ENCODE data around the gene AHCYL1. TPM values are rescaled to one million over a fixed set of nuclear protein-coding genes. Genes with fewer than 3 reads are reported as not detected.

The AHCYL1 gene
- total and polyA plus RNA-seq, 10 of the 15 experiments (the other 5 are each of a cell fraction or from before 2014, with no cell fraction given): 24.7 to 73.6 (median 46.8) TPM

DNA sequence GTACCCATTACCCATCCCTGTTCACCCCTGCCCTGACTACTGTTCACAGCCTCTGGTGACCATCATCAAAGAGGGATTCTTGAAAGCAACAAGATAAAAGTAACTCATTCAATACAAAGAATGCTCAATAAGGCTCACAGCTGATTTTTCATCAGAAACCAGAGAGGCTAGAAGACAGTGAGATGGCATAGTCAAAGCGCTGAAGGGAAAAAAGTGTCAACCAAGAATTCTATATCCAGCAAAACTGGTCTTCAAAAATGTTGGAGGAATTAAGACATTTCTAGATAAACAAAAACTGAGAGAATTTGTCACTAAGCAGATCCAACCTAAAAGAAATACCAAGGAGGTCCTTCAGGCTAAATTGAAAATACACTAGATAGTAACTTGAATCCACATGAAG, 46.8 kb upstream of the AHCYL1 start:
- ChIA-PET POLR2A (no interaction called here), RAD21 (ENCODE audit: unreplicated experiment) (no interaction called here), SMC1A (ENCODE audit: uncharacterized antibody, unreplicated experiment) (no interaction called here), CTCF (no interaction called here)
- H3K4me3 ChIP-seq: no peak overlapping the region
- 81% methylated on average over 1 of the region's 1 CpG for WGBS (ENCODE audit: insufficient coverage, insufficient replicate concordance, low lambda C conversion rate, missing lambda C conversion rate)
- ATAC-seq (no peak), DNase-seq (ENCODE audit: low read depth, low spot score) (no peak), FAIRE-seq (no peak)
- no peak overlapping the region for H3K9ac ChIP-seq (ENCODE audit: control insufficient read depth, insufficient read depth, low read length)
- H2AFZ ChIP-seq (ENCODE audit: control insufficient read depth, low read depth, low read length): no peak overlapping the region
- peaks cover 3% of the 10 kb centered on the region; the same call in 1 of the 3 replicates for H3K9me3 ChIP-seq (replicated peaks; ENCODE audit: control insufficient read depth, insufficient read depth, low read length)
- H3K27me3 ChIP-seq (replicated peaks in 1 of 2; ENCODE audit: control insufficient read depth in 2 of 2, insufficient read depth in 2 of 2, low read length in 1 of 2): no peaks in the 10 kb centered on the region
- no peaks in the 10 kb centered on the region for H4K20me1 ChIP-seq (ENCODE audit: control insufficient read depth, insufficient read depth)
- no peaks in the 10 kb centered on the region for H3K4me1 ChIP-seq (ENCODE audit: control insufficient read depth, insufficient read depth, low read length)
- in situ Hi-C loops (cut with MboI): no loop called here
- BruUV-seq (replicated peaks): no TSS peak
- TF ChIP-seq HDGF (IDR thresholded peaks at IDR 0.05) (no peak), SPI1 (IDR thresholded peaks at IDR 0.05; ENCODE audit: borderline replicate concordance, insufficient read depth, low read depth, low read length) (no peak), CBX3 (IDR thresholded peaks at IDR 0.05; ENCODE audit: borderline replicate concordance, low read depth) (no peak)
- H3K4me2 ChIP-seq (ENCODE audit: control insufficient read depth, insufficient read depth): no peak overlapping the region
- no peak overlapping the region for H3K27ac ChIP-seq (ENCODE audit: control insufficient read depth, insufficient read depth)
- no peaks in the 10 kb centered on the region for H3K36me3 ChIP-seq (ENCODE audit: control insufficient read depth in 2 of 2, insufficient read depth in 2 of 2, low read length in 1 of 2)
- no peaks in the 10 kb centered on the region for H3K79me2 ChIP-seq (ENCODE audit: control insufficient read depth, insufficient read depth, low read length)
- intact Hi-C loops (cut with micrococcal nuclease; ENCODE audit: unreplicated experiment): no loop called here

GRCh38 chr1:109938556-109938955, 46.0 kb upstream of the AHCYL1 start:
- ChIA-PET SMC1A (ENCODE audit: uncharacterized antibody, unreplicated experiment) (interaction anchor here (0.5 kb wide), 1 partner anchor 93 kb away, joined by 3 read pairs; no protein-coding TSS in a partner anchor), POLR2A (no interaction called here), RAD21 (ENCODE audit: unreplicated experiment) (interaction anchor here (0.6 kb wide), 1 partner anchor 9 kb away, joined by 3 read pairs; no protein-coding TSS in a partner anchor), CTCF (interaction anchor here (1.1 kb wide), 1 partner anchor 45 kb away, joined by 4 read pairs; no protein-coding TSS in a partner anchor)
- in situ Hi-C loops (cut with MboI) (no loop called here), intact Hi-C loops (cut with micrococcal nuclease; ENCODE audit: unreplicated experiment) (no loop called here)
- whole genome bisulfite sequencing (ENCODE audit: insufficient coverage, insufficient replicate concordance, low lambda C conversion rate, missing lambda C conversion rate): 47% methylated on average over 2 of the region's 2 CpGs
- no peak overlapping the region for H3K4me2 ChIP-seq (ENCODE audit: control insufficient read depth, insufficient read depth)
- no peaks in the 10 kb centered on the region for H3K79me2 ChIP-seq (ENCODE audit: control insufficient read depth, insufficient read depth, low read length)
- no peak overlapping the region for H3K4me3 ChIP-seq
- no peaks in the 10 kb centered on the region for H4K20me1 ChIP-seq (ENCODE audit: control insufficient read depth, insufficient read depth)
- no peak for FAIRE-seq
- DNase-seq (ENCODE audit: low read depth, low spot score): no peak
- no peaks in the 10 kb centered on the region for H3K36me3 ChIP-seq (ENCODE audit: control insufficient read depth in 2 of 2, insufficient read depth in 2 of 2, low read length in 1 of 2)
- peaks cover 3% of the 10 kb centered on the region; the same call in 1 of the 3 replicates for H3K9me3 ChIP-seq (replicated peaks; ENCODE audit: control insufficient read depth, insufficient read depth, low read length)
- no peak overlapping the region for H2AFZ ChIP-seq (ENCODE audit: control insufficient read depth, low read depth, low read length)
- no peak for ATAC-seq
- no peak overlapping the region for H3K9ac ChIP-seq (ENCODE audit: control insufficient read depth, insufficient read depth, low read length)
- no peak overlapping the region for H3K27ac ChIP-seq (ENCODE audit: control insufficient read depth, insufficient read depth)
- H3K4me1 ChIP-seq (ENCODE audit: control insufficient read depth, insufficient read depth, low read length): no peaks in the 10 kb centered on the region
- BruUV-seq (replicated peaks): no TSS peak
- no peaks in the 10 kb centered on the region for H3K27me3 ChIP-seq (replicated peaks in 1 of 2; ENCODE audit: control insufficient read depth in 2 of 2, insufficient read depth in 2 of 2, low read length in 1 of 2)
- TF ChIP-seq MTA2 (IDR thresholded peaks at IDR 0.05; ENCODE audit: low read depth): no peak
- TF ChIP-seq NBN (IDR thresholded peaks at IDR 0.05): no peak
- no peak for TF ChIP-seq BHLHE40 (IDR thresholded peaks at IDR 0.05; ENCODE audit: borderline replicate concordance in 1 of 2, low read depth in 2 of 2, low read length in 1 of 2)
- TF ChIP-seq YY1 (IDR thresholded peaks at IDR 0.05; ENCODE audit: low read depth, low read length): no peak
- no peak for TF ChIP-seq STAT1 (conservative IDR thresholded peaks at IDR 0.05)
- TF ChIP-seq REST (IDR thresholded peaks at IDR 0.05; ENCODE audit: low read depth, low read length): no peak
- TF ChIP-seq CTCF (IDR thresholded peaks at IDR 0.05 in 2 of 3, conservative IDR thresholded peaks at IDR 0.05 in 1 of 3; ENCODE audit: control insufficient read depth in 2 of 3, extremely low read depth in 1 of 3, insufficient read depth in 1 of 3, low read depth in 3 of 3, low read length in 3 of 3): no peak

All from GM12878 (cell line).